H1 (cell line): ENCODE data around the gene CAMTA2. TPM values are rescaled to one million over a fixed set of nuclear protein-coding genes. Genes with fewer than 3 reads are reported as not detected.

Experiments used
- CTCF ChIA-PET: fragments of 300-600 bp; sonication (Branson Sonifier 250); formaldehyde crosslinking; loops from one replicate; lab custom pipeline; 2021; ENCODE audit not compliant: partially characterized antibody; lab: Charles Lee
- POLR2A ChIA-PET: fragments of 300-600 bp; sonication (Branson Sonifier 250); formaldehyde crosslinking; loops from one replicate; lab custom pipeline; 2021; ENCODE audit warnings: inconsistent platforms; ENCODE audit not compliant: partially characterized antibody; lab: Charles Lee
- DNase-seq, 2 experiments: peaks; one replicate each; pipeline versions ENCODE4 v3.0.0 to v3.0.0-alpha.2; 2010 to 2022; ENCODE audit warnings: low spot score in 2 of 2, low read depth in 1 of 2, mixed read lengths in 1 of 2
- FAIRE-seq: peaks from 2 replicates; lab custom pipeline; 2011; peaks lifted over from hg19 to GRCh38; lab: Jason Lieb, UNC
- H2AFZ ChIP-seq: 2 replicates; pipeline ENCODE4 v1.8.1; 2012; ENCODE audit warnings: low read length, inconsistent platforms
- H2AK5ac ChIP-seq: 2 replicates; pipeline ENCODE4 v1.6.1; 2013; ENCODE audit warnings: low read depth, low read length
- H2BK120ac ChIP-seq: replicated peaks from 2 replicates; pipeline ENCODE3; 2013; ENCODE audit warnings: low read depth, low read length, inconsistent platforms
- H2BK12ac ChIP-seq: 2 replicates; pipeline ENCODE4 v1.6.1; 2013; ENCODE audit warnings: low read depth, low read length
- H2BK15ac ChIP-seq: 2 replicates; pipeline ENCODE4 v1.6.1; 2013; ENCODE audit warnings: low read length
- H2BK20ac ChIP-seq: 2 replicates; pipeline ENCODE4 v1.6.1; 2013; ENCODE audit warnings: low read length
- H2BK5ac ChIP-seq: 2 replicates; pipeline ENCODE4 v1.6.1; 2013; ENCODE audit warnings: low read depth, low read length
- H3K14ac ChIP-seq: 2 replicates; pipeline ENCODE4 v1.6.1; 2013; ENCODE audit warnings: inconsistent platforms; ENCODE audit not compliant: insufficient read length
- H3K18ac ChIP-seq: 2 replicates; pipeline ENCODE4 v1.6.1; 2013; ENCODE audit warnings: low read length; ENCODE audit errors: extremely low read depth
- H3K23ac ChIP-seq: 2 replicates; pipeline ENCODE4 v1.6.1; 2013; ENCODE audit warnings: inconsistent platforms; ENCODE audit not compliant: insufficient read length
- H3K23me2 ChIP-seq: 2 replicates; pipeline ENCODE4 v1.6.1; 2013; ENCODE audit warnings: low read depth, low read length
- H3K27ac ChIP-seq: 2 replicates; pipeline ENCODE4 v1.6.1; 2011; ENCODE audit warnings: low read depth, low read length, inconsistent platforms
- H3K27me3 ChIP-seq, 4 experiments: replicated peaks in 1 of 4; 1 replicate in 1 of 4; 2 replicates in 3 of 4; pipeline versions ENCODE4 v1.6.1 to v1.8.1; 2011 to 2013; ENCODE audit warnings: low read length in 3 of 4, mild to moderate bottlenecking in 3 of 4, inconsistent platforms in 2 of 4, mixed read lengths in 2 of 4, moderate library complexity in 1 of 4; ENCODE audit not compliant: control insufficient read depth in 3 of 4, insufficient read depth in 3 of 4; ENCODE audit errors: extremely low read depth in 1 of 4
- H3K36me3 ChIP-seq, 4 experiments: 2 replicates each; pipeline versions ENCODE4 v1.6.1 to v1.8.1; 2011 to 2013; ENCODE audit warnings: mild to moderate bottlenecking in 4 of 4, low read length in 3 of 4, moderate library complexity in 2 of 4, control low read depth in 1 of 4, inconsistent platforms in 1 of 4; ENCODE audit not compliant: insufficient read depth in 4 of 4, control insufficient read depth in 2 of 4
- H3K4ac ChIP-seq: replicated peaks from 2 replicates; pipeline ENCODE3; 2013; ENCODE audit warnings: low read length, low read depth, mixed read lengths, inconsistent platforms; ENCODE audit not compliant: insufficient read length
- H3K4me1 ChIP-seq, 4 experiments: replicated peaks in 1 of 4; 1 replicate in 1 of 4; 2 replicates in 3 of 4; pipeline versions ENCODE4 v1.6.1 to v1.8.1; 2011 to 2013; ENCODE audit warnings: low read length in 3 of 4, inconsistent platforms in 2 of 4, mixed read lengths in 1 of 4; ENCODE audit not compliant: insufficient read depth in 4 of 4, control insufficient read depth in 3 of 4
- H3K4me2 ChIP-seq, 2 experiments: 2 replicates each; pipeline versions ENCODE4 v1.6.1 to v1.8.1; 2011 to 2013; ENCODE audit warnings: low read depth in 2 of 2, low read length in 2 of 2, control low read depth in 1 of 2, inconsistent platforms in 1 of 2, mild to moderate bottlenecking in 1 of 2; ENCODE audit not compliant: insufficient read depth in 1 of 2
- H3K4me3 ChIP-seq, 4 experiments: fragments of 200-600, 300-600 bp in 1 of 4; sonication (generic), shearing (Covaris generic), sonication (Bioruptor Twin) in 1 of 4; 2 replicates each; pipeline versions ENCODE4 v1.5.1 to v1.8.1; 2011 to 2016; ENCODE audit warnings: low read length in 4 of 4, low read depth in 3 of 4, control low read depth in 2 of 4, inconsistent platforms in 2 of 4, mild to moderate bottlenecking in 2 of 4, mixed read lengths in 1 of 4, moderate library complexity in 1 of 4; ENCODE audit not compliant: insufficient read depth in 2 of 4; ENCODE audit errors: extremely low read depth in 1 of 4
- H3K56ac ChIP-seq: replicated peaks from 2 replicates; pipeline ENCODE3; 2013; ENCODE audit warnings: low read depth, mild to moderate bottlenecking, mixed read lengths, low read length, inconsistent platforms; ENCODE audit not compliant: insufficient read length
- H3K79me1 ChIP-seq: 2 replicates; pipeline ENCODE4 v1.6.1; 2013; ENCODE audit warnings: low read depth, low read length, control low read depth
- H3K79me2 ChIP-seq, 2 experiments: 2 replicates each; pipeline versions ENCODE4 v1.6.1 to v1.8.1; 2012 to 2013; ENCODE audit warnings: low read length in 2 of 2, mild to moderate bottlenecking in 2 of 2, inconsistent platforms in 1 of 2; ENCODE audit not compliant: insufficient read depth in 2 of 2, control insufficient read depth in 1 of 2
- H3K9ac ChIP-seq, 4 experiments: replicated peaks in 1 of 4; 1 replicate in 1 of 4; 2 replicates in 3 of 4; pipeline versions ENCODE4 v1.6.1 to v1.8.1; 2011 to 2013; ENCODE audit warnings: low read depth in 3 of 4, low read length in 3 of 4, control low read depth in 2 of 4, mild to moderate bottlenecking in 2 of 4, moderate library complexity in 2 of 4, inconsistent platforms in 1 of 4; ENCODE audit errors: extremely low read depth in 1 of 4
- H3K9me3 ChIP-seq, 2 experiments: 2 replicates each; pipeline versions ENCODE4 v1.6.1 to v1.8.1; 2012 to 2013; ENCODE audit warnings: mild to moderate bottlenecking in 2 of 2, moderate library complexity in 2 of 2, control low read depth in 1 of 2, inconsistent platforms in 1 of 2, low read depth in 1 of 2, low read length in 1 of 2, mixed read lengths in 1 of 2; ENCODE audit not compliant: insufficient read depth in 2 of 2
- H4K20me1 ChIP-seq, 2 experiments: replicated peaks in 1 of 2; 2 replicates each; pipeline versions ENCODE3 to v1.8.1; 2011 to 2013; ENCODE audit warnings: inconsistent platforms in 2 of 2, low read length in 2 of 2, mild to moderate bottlenecking in 1 of 2; ENCODE audit not compliant: insufficient read depth in 2 of 2, control insufficient read depth in 1 of 2
- H4K5ac ChIP-seq: 2 replicates; pipeline ENCODE4 v1.6.1; 2013; ENCODE audit warnings: low read length, low read depth, mixed read lengths, inconsistent platforms; ENCODE audit not compliant: insufficient read length
- H4K8ac ChIP-seq: 2 replicates; pipeline ENCODE4 v1.8.0; 2013; ENCODE audit warnings: mild to moderate bottlenecking, moderate library complexity, low read length, inconsistent platforms; ENCODE audit not compliant: insufficient read depth; ENCODE audit errors: extremely low read depth
- H4K91ac ChIP-seq: replicated peaks from 2 replicates; pipeline ENCODE3; 2013; ENCODE audit warnings: low read length, mixed read lengths, inconsistent platforms; ENCODE audit not compliant: insufficient read length
- CTCF ChIP-seq, 3 experiments: IDR thresholded peaks; 1 replicate in 2 of 3; 2 replicates in 1 of 3; pipeline versions ENCODE4 v1.5.1 to v1.6.1; 2011; ENCODE audit warnings: low read length in 3 of 3, mild to moderate bottlenecking in 3 of 3, inconsistent platforms in 2 of 3, low read depth in 1 of 3, moderate library complexity in 1 of 3; ENCODE audit not compliant: insufficient read depth in 1 of 3; ENCODE audit errors: control extremely low read depth in 1 of 3
- EGR1 ChIP-seq: IDR thresholded peaks from 2 replicates; pipeline ENCODE4 v1.6.1; 2011; ENCODE audit warnings: low read depth, low read length, borderline replicate concordance
- EP300 ChIP-seq, 2 experiments: IDR thresholded peaks; 1 replicate in 1 of 2; 2 replicates in 1 of 2; pipeline ENCODE4 v1.6.1; 2011 to 2012; ENCODE audit warnings: low read depth in 2 of 2, low read length in 2 of 2, mild to moderate bottlenecking in 2 of 2, borderline replicate concordance in 1 of 2, inconsistent platforms in 1 of 2, moderate library complexity in 1 of 2
- KDM5A ChIP-seq: fragments of 200-600 bp; IDR thresholded peaks from 2 replicates; pipeline ENCODE4 v1.7.1; 2012; ENCODE audit warnings: mild to moderate bottlenecking, low read length, inconsistent platforms, mixed read lengths
- MAFK ChIP-seq: IDR thresholded peaks from 2 replicates; pipeline ENCODE4 v1.6.1; 2012; ENCODE audit warnings: low read depth, mild to moderate bottlenecking, improper control_type of control experiment, low read length
- MAX ChIP-seq: IDR thresholded peaks from 2 replicates; pipeline ENCODE4 v1.6.1; 2012; ENCODE audit warnings: inconsistent platforms
- POLR2A ChIP-seq, 2 experiments: IDR thresholded peaks; 1 replicate in 1 of 2; 2 replicates in 1 of 2; pipeline ENCODE4 v1.6.1; 2011; ENCODE audit warnings: low read depth in 2 of 2, low read length in 2 of 2, mild to moderate bottlenecking in 2 of 2; ENCODE audit errors: control extremely low read depth in 1 of 2
- RAD21 ChIP-seq, 2 experiments: IDR thresholded peaks in 1 of 2; conservative IDR thresholded peaks in 1 of 2; 2 replicates each; pipeline ENCODE4 v1.6.1; 2011; ENCODE audit warnings: low read depth in 2 of 2, low read length in 2 of 2, improper control_type of control experiment in 1 of 2, inconsistent platforms in 1 of 2, mild to moderate bottlenecking in 1 of 2, moderate library complexity in 1 of 2
- YY1 ChIP-seq: IDR thresholded peaks from 2 replicates; pipeline ENCODE4 v1.6.1; 2011; ENCODE audit warnings: low read depth, mild to moderate bottlenecking, low read length
- WGBS, 2 experiments: shearing (Covaris generic) in 1 of 2; methylation state at CpG; one replicate each; pipeline versions ENCODE4 v1.1.6 to v1.1.7; 2013 to 2015; ENCODE audit warnings: low lambda C conversion rate in 2 of 2, mixed read lengths in 2 of 2, inconsistent platforms in 1 of 2, low coverage in 1 of 2, missing lambda C conversion rate in 1 of 2; ENCODE audit not compliant: insufficient replicate concordance in 2 of 2, insufficient coverage in 1 of 2, insufficient read length in 1 of 2; ENCODE audit errors: extremely low coverage in 1 of 2, missing lambda C conversion rate in 1 of 2; 5-methylcytosine and 5-hydroxymethylcytosine counted together
- polyA plus RNA-seq, 7 experiments: library from polyadenylated mRNA; depleted of rRNA in 3 of 7; stranded (reverse) in 5 of 7; unstranded in 2 of 7; fragments of >200 nt in 5 of 7; fragments of 200-250 nt in 2 of 7; gene quantifications; 1 replicate in 5 of 7; 2 replicates in 1 of 7; 4 replicates in 1 of 7; pipeline versions ENCODE4 v1.2.1 to v1.2.3, GENCODE V29; 2011 to 2013; ENCODE audit warnings: missing spikeins in 2 of 7, mixed read lengths in 2 of 7
- total RNA-seq: library from RNA; stranded (reverse); fragmentation: NEBNext Ultra II Directional; extraction: Animal tissue kit (Norgen Biotek cat#: 25700); gene quantifications from 2 replicates; pipeline ENCODE4 v1.2.1, GENCODE V29; 2021

CAMTA2 gene
- total and polyA plus RNA-seq, 2 of the 8 experiments (the other 6 are each of a cell fraction or from before 2014, with no cell fraction given), result 5.5 to 12.0 TPM

GRCh38 chr17:4920351-4921048, 67.0 kb downstream of the CAMTA2 start:
- H2AFZ ChIP-seq, result no peak overlapping the region
- H3K18ac ChIP-seq, result no peak overlapping the region
- no peaks in the 10 kb centered on the region for H3K23me2 ChIP-seq
- H3K56ac ChIP-seq, result no peak overlapping the region
- H4K8ac ChIP-seq, result no peak overlapping the region
- FAIRE-seq (no peak), DNase-seq (no peak)
- H3K23ac ChIP-seq, result no peak overlapping the region
- no peak overlapping the region for H4K5ac ChIP-seq
- ChIA-PET POLR2A (interaction anchor here (0.8 to 3.4 kb wide), 14 partner anchors 9 to 183 kb away, joined by 3 to 23 read pairs (median 7); partner anchors contain the start of genes GP1BA, PFN1, RNF167 and SLC25A11), CTCF (interaction anchor here (0.6 to 5.5 kb wide), 5 partner anchors 9 to 184 kb away, joined by 3 to 33 read pairs (median 5); no protein-coding TSS in a partner anchor)
- H3K14ac ChIP-seq, result no peak overlapping the region
- H2BK5ac ChIP-seq, result no peak overlapping the region
- no peak overlapping the region for H3K9ac ChIP-seq
- no peak overlapping the region for H2BK12ac ChIP-seq
- H2BK20ac ChIP-seq, result no peak overlapping the region
- H2AK5ac ChIP-seq, result peak overlapping the region; percentile 1; the same call in 1 of the 2 replicates
- no peak overlapping the region for H3K4me3 ChIP-seq
- H3K9me3 ChIP-seq, result no peaks in the 10 kb centered on the region
- H3K4me2 ChIP-seq, result no peak overlapping the region
- H2BK15ac ChIP-seq, result no peak overlapping the region
- H4K20me1 ChIP-seq, result no peaks in the 10 kb centered on the region
- H3K4ac ChIP-seq, result peak overlapping the region; percentile 69
- no peaks in the 10 kb centered on the region for H3K27me3 ChIP-seq
- H3K36me3 ChIP-seq, result no peaks in the 10 kb centered on the region
- no peak overlapping the region for H4K91ac ChIP-seq
- H2BK120ac ChIP-seq, result no peak overlapping the region
- no peaks in the 10 kb centered on the region for H3K79me1 ChIP-seq
- H3K27ac ChIP-seq, result no peak overlapping the region
- no peaks in the 10 kb centered on the region for H3K79me2 ChIP-seq
- peaks cover 0 to 5% (median 1%) of the 10 kb centered on the region in 4 experiments; a peak in 2 of 7 replicates for H3K4me1 ChIP-seq
- WGBS, 2 experiments, result 91% methylated on average over 10 of the region's 10 CpGs; no CpG with 5 or more reads in 1 of the 2 experiments
- TF ChIP-seq EP300 (IDR thresholded peaks at IDR 0.05; ENCODE audit: borderline replicate concordance in 1 of 2, low read depth in 2 of 2, low read length in 2 of 2) (no peak), MAFK (no peak), RAD21 (IDR thresholded peaks at IDR 0.05 in 1 of 2, conservative IDR thresholded peaks at IDR 0.05 in 1 of 2; ENCODE audit: low read depth in 2 of 2, low read length in 2 of 2) (no peak), MAX (no peak), EGR1 (no peak), CTCF (IDR thresholded peaks at IDR 0.05; ENCODE audit: control extremely low read depth in 1 of 3, insufficient read depth in 1 of 3, low read depth in 1 of 3, low read length in 3 of 3) (no peak), KDM5A (no peak), YY1 (no peak), POLR2A (IDR thresholded peaks at IDR 0.05; ENCODE audit: control extremely low read depth in 1 of 2, low read depth in 2 of 2, low read length in 2 of 2) (no peak)
